H9 (cell line): ENCODE measurements around the gene INPP5A. TPM values are rescaled to one million over a fixed set of nuclear protein-coding genes. Genes with fewer than 3 reads are reported as not detected.

Source experiments
- DNase-seq: peaks from one replicate; pipeline ENCODE4 v3.0.0-alpha.2; 2017
- H2AFZ ChIP-seq: one replicate; pipeline ENCODE4 v1.6.1; 2013; ENCODE audit warnings: mild to moderate bottlenecking, low read length, control low read depth, moderate library complexity
- H2AK5ac ChIP-seq: 2 replicates; pipeline ENCODE4 v1.6.1; 2013; ENCODE audit warnings: low read length, control low read depth, mixed read lengths; ENCODE audit not compliant: insufficient read length
- H2BK120ac ChIP-seq: one replicate; pipeline ENCODE4 v1.6.1; 2013; ENCODE audit warnings: low read depth, mild to moderate bottlenecking, low read length, control low read depth, inconsistent platforms; ENCODE audit not compliant: poor library complexity, severe bottlenecking
- H2BK12ac ChIP-seq: 2 replicates; pipeline ENCODE4 v1.6.1; 2013; ENCODE audit warnings: low read length, control low read depth, mixed read lengths, low read depth; ENCODE audit not compliant: insufficient read length
- H2BK15ac ChIP-seq: 2 replicates; pipeline ENCODE4 v1.6.1; 2013; ENCODE audit warnings: low read depth, low read length, control low read depth
- H2BK20ac ChIP-seq: one replicate; pipeline ENCODE4 v1.6.1; 2013; ENCODE audit warnings: low read depth, mild to moderate bottlenecking, low read length, control low read depth, inconsistent platforms; ENCODE audit not compliant: poor library complexity, severe bottlenecking
- H2BK5ac ChIP-seq: 2 replicates; pipeline ENCODE4 v1.6.1; 2013; ENCODE audit warnings: low read length, control low read depth, mixed read lengths; ENCODE audit not compliant: insufficient read length
- H3K14ac ChIP-seq: 2 replicates; pipeline ENCODE4 v1.6.1; 2013; ENCODE audit warnings: low read length, control low read depth; ENCODE audit not compliant: insufficient read depth
- H3K18ac ChIP-seq: 2 replicates; pipeline ENCODE4 v1.6.1; 2013; ENCODE audit warnings: low read depth, mild to moderate bottlenecking, mixed read lengths, low read length, control low read depth; ENCODE audit not compliant: insufficient read length
- H3K23ac ChIP-seq: 2 replicates; pipeline ENCODE4 v1.6.1; 2013; ENCODE audit warnings: low read length, control low read depth, mixed read lengths, low read depth; ENCODE audit not compliant: insufficient read length
- H3K23me2 ChIP-seq: 2 replicates; pipeline ENCODE4 v1.6.1; 2013; ENCODE audit warnings: low read depth, mild to moderate bottlenecking, mixed read lengths, low read length, control low read depth; ENCODE audit not compliant: insufficient read length, poor library complexity, severe bottlenecking
- H3K27ac ChIP-seq: 2 replicates; pipeline ENCODE4 v1.5.1; 2013; ENCODE audit warnings: low read length, control low read depth, mixed read lengths, low read depth; ENCODE audit not compliant: insufficient read length
- H3K27me3 ChIP-seq: 2 replicates; pipeline ENCODE4 v1.6.1; 2013; ENCODE audit warnings: low read length, control low read depth, inconsistent platforms; ENCODE audit not compliant: insufficient read depth
- H3K4ac ChIP-seq: 2 replicates; pipeline ENCODE4 v1.6.1; 2013; ENCODE audit warnings: low read depth, mild to moderate bottlenecking, control low read depth, inconsistent platforms, low read length, moderate library complexity
- H3K4me1 ChIP-seq: 2 replicates; pipeline ENCODE4 v1.6.1; 2013; ENCODE audit warnings: low read length, control low read depth, inconsistent platforms; ENCODE audit not compliant: insufficient read depth
- H3K4me2 ChIP-seq: 2 replicates; pipeline ENCODE4 v1.6.1; 2013; ENCODE audit warnings: low read length, control low read depth, mixed read lengths; ENCODE audit not compliant: insufficient read length, insufficient read depth
- H3K56ac ChIP-seq: 2 replicates; pipeline ENCODE4 v1.6.1; 2013; ENCODE audit warnings: low read depth, mild to moderate bottlenecking, mixed read lengths, low read length, control low read depth; ENCODE audit not compliant: insufficient read length
- H3K79me1 ChIP-seq: 2 replicates; pipeline ENCODE4 v1.6.1; 2013; ENCODE audit warnings: low read depth, mild to moderate bottlenecking, moderate library complexity, low read length, control low read depth, inconsistent platforms; ENCODE audit not compliant: insufficient read depth, poor library complexity, severe bottlenecking
- H3K79me2 ChIP-seq: 2 replicates; pipeline ENCODE4 v1.6.1; 2013; ENCODE audit warnings: low read length, control low read depth, inconsistent platforms; ENCODE audit not compliant: insufficient read depth
- H3K9ac ChIP-seq: 2 replicates; pipeline ENCODE4 v1.6.1; 2013; ENCODE audit warnings: low read length, control low read depth, mixed read lengths; ENCODE audit not compliant: insufficient read length; ENCODE audit errors: extremely low read depth
- H3K9me3 ChIP-seq: one replicate; pipeline ENCODE4 v1.6.1; 2013; ENCODE audit warnings: low read depth, low read length, inconsistent platforms; ENCODE audit not compliant: control insufficient read depth
- H3T11ph ChIP-seq: one replicate; pipeline ENCODE4 v1.6.1; 2013; ENCODE audit warnings: mild to moderate bottlenecking, low read length, control low read depth, inconsistent platforms
- H4K20me1 ChIP-seq: one replicate; pipeline ENCODE4 v1.6.1; 2013; ENCODE audit not compliant: control insufficient read depth, insufficient read length, insufficient read depth
- H4K5ac ChIP-seq: 2 replicates; pipeline ENCODE4 v1.6.1; 2013; ENCODE audit warnings: low read depth, mild to moderate bottlenecking, mixed read lengths, low read length, control low read depth; ENCODE audit not compliant: insufficient read length
- H4K8ac ChIP-seq: replicated peaks from 2 replicates; pipeline ENCODE4 v1.6.1; 2013; ENCODE audit warnings: low read length, control low read depth, mixed read lengths, low read depth; ENCODE audit not compliant: insufficient read length
- H4K91ac ChIP-seq: 2 replicates; pipeline ENCODE4 v1.6.1; 2013; ENCODE audit warnings: low read depth, mild to moderate bottlenecking, moderate library complexity, mixed read lengths, low read length, control low read depth; ENCODE audit not compliant: insufficient read length
- H3K27ac Mint-ChIP-seq, 3 experiments: 2 replicates in 2 of 3; 3 replicates in 1 of 3; pipeline ENCODE4 v1.8.0; 2020 to 2021; ENCODE audit warnings: mixed read lengths in 3 of 3, mild to moderate bottlenecking in 1 of 3, moderate library complexity in 1 of 3
- H3K27me3 Mint-ChIP-seq: 2 replicates; pipeline ENCODE4 v1.8.0; 2021; ENCODE audit warnings: low read depth, mild to moderate bottlenecking, moderate library complexity, mixed read lengths
- H3K36me3 Mint-ChIP-seq, 3 experiments: 2 replicates in 2 of 3; 3 replicates in 1 of 3; pipeline ENCODE4 v1.8.0; 2020 to 2021; ENCODE audit warnings: low read depth in 3 of 3, mixed read lengths in 3 of 3; ENCODE audit not compliant: insufficient read depth in 1 of 3
- H3K4me1 Mint-ChIP-seq, 2 experiments: 2 replicates each; pipeline ENCODE4 v1.8.0; 2020; ENCODE audit warnings: mixed read lengths in 2 of 2
- H3K4me3 Mint-ChIP-seq, 2 experiments: 2 replicates in 1 of 2; 3 replicates in 1 of 2; pipeline ENCODE4 v1.8.0; 2020 to 2021; ENCODE audit warnings: mild to moderate bottlenecking in 2 of 2, mixed read lengths in 2 of 2, moderate library complexity in 1 of 2
- H3K9me3 Mint-ChIP-seq, 2 experiments: 2 replicates in 1 of 2; 3 replicates in 1 of 2; pipeline ENCODE4 v1.8.0; 2020; ENCODE audit warnings: mild to moderate bottlenecking in 2 of 2, mixed read lengths in 2 of 2, moderate library complexity in 1 of 2
- CTCF ChIP-seq: fragments of 200-600 bp; sonication (generic); conservative IDR thresholded peaks from 3 replicates; pipeline ENCODE4 v1.8.0; 2021; ENCODE audit warnings: antibody characterized with exemption, mild to moderate bottlenecking
- WGBS: extraction: QIAGEN DNeasy Blood & Tissue Kit; methylation state at CpG from one replicate; pipeline ENCODE4 v1.1.7; 2013; ENCODE audit warnings: missing lambda C conversion rate, low lambda C conversion rate, mixed read lengths; ENCODE audit not compliant: insufficient read length; ENCODE audit errors: extremely low coverage; 5-methylcytosine and 5-hydroxymethylcytosine counted together
- total RNA-seq: library from RNA; stranded (reverse); gene quantifications from 2 replicates; pipeline ENCODE4 v1.2.1, GENCODE V29; 2021

The INPP5A gene
- total RNA-seq, 1 experiment from 2014 or later: 17.7 TPM

- H3K14ac ChIP-seq: no peak overlapping the region
- no peaks in the 10 kb centered on the region for H3K9me3 ChIP-seq
- Mint-ChIP-seq H3K27me3 (peaks cover 14% of the 10 kb centered on the region), H3K27ac (no peak overlapping the region), H3K4me1 (no peaks in the 10 kb centered on the region), H3K9me3 (no peaks in the 10 kb centered on the region; a peak in 1 of 5 replicates), H3K4me3 (no peak overlapping the region), H3K36me3 (no peaks in the 10 kb centered on the region)
- no peak overlapping the region for H3K4me2 ChIP-seq
- H2BK120ac ChIP-seq: no peak overlapping the region
- H4K20me1 ChIP-seq: no peaks in the 10 kb centered on the region
- H2BK5ac ChIP-seq: no peak overlapping the region
- no peak overlapping the region for H2BK20ac ChIP-seq
- no peaks in the 10 kb centered on the region for H3K4me1 ChIP-seq
- TF ChIP-seq CTCF: no peak
- H2AFZ ChIP-seq: no peak overlapping the region
- H3K79me2 ChIP-seq: no peaks in the 10 kb centered on the region
- H3T11ph ChIP-seq: no peak overlapping the region
- no peak overlapping the region for H2BK15ac ChIP-seq
- H3K27me3 ChIP-seq: no peaks in the 10 kb centered on the region
- no peak overlapping the region for H3K56ac ChIP-seq
- no peak overlapping the region for H4K91ac ChIP-seq
- no peak overlapping the region for H3K23ac ChIP-seq
- H3K79me1 ChIP-seq: no peaks in the 10 kb centered on the region
- no peak overlapping the region for H3K18ac ChIP-seq
- no peak overlapping the region for H3K4ac ChIP-seq
- H4K8ac ChIP-seq: no peak overlapping the region
- H2AK5ac ChIP-seq: no peak overlapping the region
- DNase-seq: peak; percentile 18
- H3K27ac ChIP-seq: no peak overlapping the region
- no peaks in the 10 kb centered on the region for H3K23me2 ChIP-seq
- H2BK12ac ChIP-seq: no peak overlapping the region
- H4K5ac ChIP-seq: no peak overlapping the region
- no peak overlapping the region for H3K9ac ChIP-seq
- no CpG with 5 or more reads among the region's 14 CpGs for WGBS
Observed at GRCh38 chr10:132509506-132510173, 27.9 kb upstream of the INPP5A start.
